Lower lobe of right lung (tissue), 2 donors: ENCODE results near the gene RABGEF1. TPM values are rescaled to one million over a fixed set of nuclear protein-coding genes. Genes with fewer than 3 reads are reported as not detected.

ENCODE experiments used
- ATAC-seq, 2 donors: fragments of 200-7000 bp; cut with Tn5 transposase; one replicate each; pipeline ENCODE4 v1.9.1; 2020 to 2022; ENCODE audit warnings: mild to moderate bottlenecking in 2 of 2, moderate library complexity in 2 of 2
- DNase-seq: peaks from one replicate; pipeline ENCODE4 v3.0.0-alpha.2; 2020
- H3K27ac ChIP-seq: fragments of 200-600 bp; one replicate; pipeline ENCODE4 v1.8.0; 2022
- H3K27me3 ChIP-seq: fragments of 200-600 bp; one replicate; pipeline ENCODE4 v1.8.0; 2022; ENCODE audit warnings: low read depth
- H3K36me3 ChIP-seq: fragments of 200-600 bp; one replicate; pipeline ENCODE4 v1.8.0; 2022; ENCODE audit warnings: mild to moderate bottlenecking
- H3K4me1 ChIP-seq: fragments of 200-600 bp; one replicate; pipeline ENCODE4 v1.8.0; 2022
- H3K4me3 ChIP-seq: fragments of 200-600 bp; one replicate; pipeline ENCODE4 v1.8.0; 2022; ENCODE audit warnings: mild to moderate bottlenecking
- H3K9me3 ChIP-seq: fragments of 200-600 bp; one replicate; pipeline ENCODE4 v1.8.0; 2022
- intact Hi-C: fragments of 100-400 bp; cut with DNase I; formaldehyde crosslinking; loops from one replicate; pipeline ENCODE4 v1.11.0; 2022
- total RNA-seq: library from RNA; stranded (reverse); fragmentation: NEBNext Ultra II Directional; extraction: Animal tissue kit (Norgen Biotek cat#: 25700); gene quantifications from one replicate; pipeline ENCODE4 v1.2.1, GENCODE V29; 2021
- TF ChIP-seq, protein P1 (sequence below): fragments of 200-600 bp; IDR thresholded peaks from one replicate; pipeline ENCODE4 v1.8.0; 2022; ENCODE audit warnings: antibody characterized with exemption, mild to moderate bottlenecking
- donor health status: DM: no; HTN: yes; CAD: no; lungs with severe emphysema.

Gene RABGEF1
- total RNA-seq, 1 donor from 2014 or later: 24.1 TPM

DNA sequence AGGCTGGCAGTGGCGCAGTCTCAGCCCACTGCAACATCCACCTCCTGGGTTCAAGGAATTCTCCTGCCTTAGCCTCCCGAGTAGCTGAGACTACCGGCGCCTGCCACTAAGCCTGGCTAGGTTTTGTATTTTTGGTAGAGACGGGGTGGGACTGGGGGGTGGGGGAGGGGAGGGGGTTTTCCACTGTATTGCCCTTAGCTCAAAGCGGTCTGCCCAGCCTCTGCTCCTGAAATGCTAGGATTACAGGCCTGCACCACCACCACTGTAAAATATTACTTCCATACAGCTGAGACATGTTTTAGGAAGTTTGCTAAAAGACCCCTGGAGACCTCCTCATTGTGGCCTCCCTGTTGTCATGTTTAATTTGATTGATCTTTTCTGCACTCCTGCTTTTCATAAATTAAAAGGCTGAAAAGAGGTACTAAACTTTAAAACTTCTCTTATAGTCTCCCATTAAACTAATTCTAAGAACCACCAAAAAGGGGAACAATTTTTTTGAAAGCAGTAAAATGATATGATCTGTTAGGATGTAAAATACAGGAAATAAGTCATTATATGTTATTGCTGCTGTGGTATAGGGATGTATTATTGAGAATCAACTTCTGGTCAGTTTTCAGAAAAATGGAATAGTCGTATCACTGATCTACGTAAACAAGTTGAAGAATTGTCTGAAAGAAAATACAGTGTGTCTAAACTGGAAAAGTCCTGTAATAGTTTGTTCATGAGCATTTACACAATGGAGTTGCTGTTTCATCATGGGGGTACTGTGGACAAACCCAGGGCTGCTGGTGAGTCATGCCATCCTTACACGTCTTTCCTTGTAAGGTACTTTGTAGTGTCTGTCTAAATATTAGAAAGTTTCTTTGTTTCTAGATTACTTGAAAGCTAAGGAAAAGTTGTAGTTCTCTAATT, 107.6 kb downstream of the RABGEF1 start:
- H3K4me3 ChIP-seq: no peak overlapping the region
- TF ChIP-seq, protein P1, sequence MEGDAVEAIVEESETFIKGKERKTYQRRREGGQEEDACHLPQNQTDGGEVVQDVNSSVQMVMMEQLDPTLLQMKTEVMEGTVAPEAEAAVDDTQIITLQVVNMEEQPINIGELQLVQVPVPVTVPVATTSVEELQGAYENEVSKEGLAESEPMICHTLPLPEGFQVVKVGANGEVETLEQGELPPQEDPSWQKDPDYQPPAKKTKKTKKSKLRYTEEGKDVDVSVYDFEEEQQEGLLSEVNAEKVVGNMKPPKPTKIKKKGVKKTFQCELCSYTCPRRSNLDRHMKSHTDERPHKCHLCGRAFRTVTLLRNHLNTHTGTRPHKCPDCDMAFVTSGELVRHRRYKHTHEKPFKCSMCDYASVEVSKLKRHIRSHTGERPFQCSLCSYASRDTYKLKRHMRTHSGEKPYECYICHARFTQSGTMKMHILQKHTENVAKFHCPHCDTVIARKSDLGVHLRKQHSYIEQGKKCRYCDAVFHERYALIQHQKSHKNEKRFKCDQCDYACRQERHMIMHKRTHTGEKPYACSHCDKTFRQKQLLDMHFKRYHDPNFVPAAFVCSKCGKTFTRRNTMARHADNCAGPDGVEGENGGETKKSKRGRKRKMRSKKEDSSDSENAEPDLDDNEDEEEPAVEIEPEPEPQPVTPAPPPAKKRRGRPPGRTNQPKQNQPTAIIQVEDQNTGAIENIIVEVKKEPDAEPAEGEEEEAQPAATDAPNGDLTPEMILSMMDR: no peak
- H3K9me3 ChIP-seq: no peaks in the 10 kb centered on the region
- H3K4me1 ChIP-seq: peaks cover 17% of the 10 kb centered on the region
- H3K27me3 ChIP-seq: no peaks in the 10 kb centered on the region
- H3K27ac ChIP-seq: no peak overlapping the region
- ATAC-seq (no peak), DNase-seq (no peak)
- no peaks in the 10 kb centered on the region for H3K36me3 ChIP-seq
- intact Hi-C loops: no loop called here

DNA sequence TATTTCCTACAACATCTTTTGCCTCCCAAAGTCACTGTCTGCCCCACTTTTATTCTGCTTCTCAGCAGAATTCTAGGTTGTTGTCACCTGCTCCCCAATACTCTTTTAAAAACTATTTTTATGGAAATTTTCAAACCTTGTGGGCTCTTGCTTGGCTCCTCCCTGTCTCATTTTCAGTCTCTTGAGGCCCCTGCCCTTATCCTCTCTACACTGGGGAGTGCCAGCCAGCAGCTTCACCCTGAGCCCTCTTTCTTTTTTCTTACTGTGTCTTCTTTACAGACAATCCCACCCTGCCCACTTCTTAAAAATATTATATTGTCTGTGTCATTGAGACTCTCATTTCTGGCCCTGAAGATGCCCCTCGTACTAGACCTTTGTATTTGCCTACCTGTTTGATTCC, 118.8 kb downstream of the RABGEF1 start:
- TF ChIP-seq, protein P1: no peak
- Histone ChIP-seq H3K9me3 (no peaks in the 10 kb centered on the region), H3K27me3 (no peaks in the 10 kb centered on the region), H3K4me1 (no peaks in the 10 kb centered on the region), H3K4me3 (no peak overlapping the region), H3K27ac (no peak overlapping the region), H3K36me3 (peaks cover 30% of the 10 kb centered on the region)
- DNase-seq: no peak
- ATAC-seq: no peak
- intact Hi-C loops: no loop called here

DNA sequence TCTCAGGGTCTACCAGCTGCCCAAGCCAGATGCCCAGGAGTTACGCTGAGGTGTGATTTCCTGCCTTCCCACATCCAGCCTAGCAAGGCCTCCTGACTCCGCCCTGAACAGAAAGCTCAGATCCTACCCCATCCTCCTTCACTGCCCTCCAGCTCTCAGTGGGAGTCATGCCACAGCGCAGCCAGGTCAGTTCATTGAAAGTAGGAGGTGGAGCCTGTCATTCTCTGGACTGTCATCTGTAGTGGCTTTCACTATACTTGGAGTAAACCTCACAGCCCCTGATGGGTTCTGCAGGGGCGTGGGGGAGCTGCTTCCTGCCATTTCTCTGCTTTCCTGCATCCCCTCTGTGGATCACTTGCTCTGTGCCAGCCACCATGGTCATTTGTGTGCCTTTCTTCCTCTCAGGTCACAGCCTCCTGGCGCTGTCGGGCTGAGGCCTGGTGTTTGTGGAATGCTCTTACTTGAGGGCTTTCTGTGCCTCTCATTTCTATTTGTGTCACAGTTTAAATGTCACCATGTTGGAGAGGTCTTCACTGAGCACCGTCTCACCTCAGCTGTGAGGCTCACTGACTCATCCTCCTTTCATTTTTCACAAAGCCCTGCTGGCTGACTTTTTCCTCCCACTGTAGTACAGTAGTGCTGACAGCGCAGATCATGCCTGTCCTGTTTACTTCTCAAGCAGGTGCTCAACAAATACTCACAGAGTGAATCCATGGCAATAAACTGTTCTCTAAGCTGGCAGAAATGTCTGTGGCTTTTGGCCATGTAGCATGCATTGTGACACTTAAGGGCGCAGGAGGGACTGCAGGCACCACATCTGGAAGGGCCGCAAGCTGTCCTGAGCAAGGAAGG, 119.5 kb downstream of the RABGEF1 start:
- ATAC-seq (peak in 1 of 2 donors; percentile 29), DNase-seq (no peak)
- no peaks in the 10 kb centered on the region for H3K4me1 ChIP-seq
- H3K9me3 ChIP-seq: no peaks in the 10 kb centered on the region
- TF ChIP-seq, protein P1: no peak
- intact Hi-C loops: no loop called here
- no peak overlapping the region for H3K4me3 ChIP-seq
- H3K36me3 ChIP-seq: peaks cover 33% of the 10 kb centered on the region
- H3K27ac ChIP-seq: no peak overlapping the region
- no peaks in the 10 kb centered on the region for H3K27me3 ChIP-seq

DNA sequence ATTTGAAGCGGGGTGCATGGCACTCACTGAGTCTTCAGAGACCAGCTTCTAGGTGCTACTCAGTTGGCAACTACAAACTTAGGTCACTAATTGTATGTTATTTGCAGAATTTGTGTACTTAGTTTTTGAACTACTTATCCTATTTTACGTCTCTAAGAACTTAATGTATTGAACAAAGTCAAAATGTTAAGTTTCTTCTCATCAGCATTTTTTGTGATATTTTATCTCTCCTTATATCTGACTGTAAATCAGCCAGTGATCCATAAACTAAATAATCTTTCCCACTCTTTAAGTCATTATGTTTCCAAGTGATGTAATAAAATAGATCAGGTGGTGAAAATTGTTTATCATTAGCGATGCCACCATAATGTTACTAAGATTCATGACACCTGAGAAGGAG, 120.2 kb downstream of the RABGEF1 start:
- H3K36me3 ChIP-seq: peaks cover 33% of the 10 kb centered on the region
- no peak overlapping the region for H3K27ac ChIP-seq
- H3K4me3 ChIP-seq: no peak overlapping the region
- DNase-seq (no peak), ATAC-seq (no peak)
- TF ChIP-seq, protein P1: no peak
- intact Hi-C loops: no loop called here
- H3K27me3 ChIP-seq: no peaks in the 10 kb centered on the region
- no peaks in the 10 kb centered on the region for H3K4me1 ChIP-seq
- no peaks in the 10 kb centered on the region for H3K9me3 ChIP-seq

Other genes starting within 250 kb of the RABGEF1 start
- 12.6 TPM for gene KCTD7, start 111.9 kb upstream of the RABGEF1 start, total RNA-seq
- 103 TPM for gene TMEM248, start 180.5 kb downstream of the RABGEF1 start, total RNA-seq